Measurements from ENCODE around the gene LRRC37B.

LRRC37B gene

GRCh38 chr17:32100971-32101631, 93.9 kb downstream of the LRRC37B start:
- no peak for TF ChIP-seq CTCF (IDR thresholded peaks at IDR 0.05; ENCODE audit: insufficient read depth, low read depth, low read length, missing control alignments)

GRCh38 chr17:32102172-32102571, 95.0 kb downstream of the LRRC37B start:
- TF ChIP-seq CTCF (IDR thresholded peaks at IDR 0.05; ENCODE audit: insufficient read depth, low read depth, low read length, missing control alignments), result no peak
- no peak for DNase-seq (ENCODE audit: low read depth)
- no peak overlapping the region for H3K4me3 ChIP-seq (ENCODE audit: low read length)

More at GRCh38 chr17:32100971-32101631, 93.9 kb downstream of the LRRC37B start:
- no peak for DNase-seq (ENCODE audit: low read depth)
- H3K4me3 ChIP-seq (ENCODE audit: low read length), result no peak overlapping the region

GRCh38 chr17:32102646-32103186, 95.5 kb downstream of the LRRC37B start:
- TF ChIP-seq CTCF (IDR thresholded peaks at IDR 0.05; ENCODE audit: insufficient read depth, low read depth, low read length, missing control alignments), result no peak
- no peak for DNase-seq (ENCODE audit: low read depth)

More at GRCh38 chr17:32102646-32103186, 95.5 kb downstream of the LRRC37B start:
- no peak overlapping the region for H3K4me3 ChIP-seq (ENCODE audit: low read length)

All from epithelial cell of esophagus (primary cell).